HL-60/S4 (cell line): ENCODE measurements around the gene ACTL7B.
"Not testable (repeated sequence)": the region's sequence is repeated elsewhere in the genome, so short reads cannot be mapped to it uniquely, and the experiment has no call there.

ENCODE experiments used
- in situ Hi-C: fragments of 300-500 bp; cut with MboI; formaldehyde crosslinking; loops from 2 replicates; pipeline ENCODE4 v1.14.3; 2022; ENCODE audit warnings: low sequenced_read_pairs

The ACTL7B gene, protein sequence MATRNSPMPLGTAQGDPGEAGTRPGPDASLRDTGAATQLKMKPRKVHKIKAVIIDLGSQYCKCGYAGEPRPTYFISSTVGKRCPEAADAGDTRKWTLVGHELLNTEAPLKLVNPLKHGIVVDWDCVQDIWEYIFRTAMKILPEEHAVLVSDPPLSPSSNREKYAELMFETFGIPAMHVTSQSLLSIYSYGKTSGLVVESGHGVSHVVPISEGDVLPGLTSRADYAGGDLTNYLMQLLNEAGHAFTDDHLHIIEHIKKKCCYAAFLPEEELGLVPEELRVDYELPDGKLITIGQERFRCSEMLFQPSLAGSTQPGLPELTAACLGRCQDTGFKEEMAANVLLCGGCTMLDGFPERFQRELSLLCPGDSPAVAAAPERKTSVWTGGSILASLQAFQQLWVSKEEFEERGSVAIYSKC

DNA sequence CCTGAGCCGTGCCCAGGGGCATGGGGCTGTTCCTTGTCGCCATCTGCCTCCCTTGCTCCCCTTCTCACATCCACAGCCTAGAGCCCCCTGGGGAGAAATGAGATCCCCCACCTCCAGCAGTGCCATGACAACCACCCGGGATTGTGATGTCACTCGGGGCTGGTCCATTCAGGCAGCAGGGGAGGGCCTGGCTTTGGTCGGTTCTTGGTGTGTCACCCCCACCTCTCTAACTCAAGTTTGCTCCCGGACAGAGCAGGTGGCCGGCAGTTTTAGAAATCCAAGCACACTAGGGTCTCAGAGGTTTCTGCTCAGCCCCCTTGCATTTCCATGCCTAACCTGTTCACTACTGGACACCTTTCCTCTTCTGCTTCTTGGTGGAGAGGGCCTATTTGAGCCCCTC lies at the start of gene ACTL7B:
Gene ACTL7B (minus strand): TSS at position 99 of the 400 bp plus-strand sequence. CDS start 56 bp downstream, at position 43.
- in situ Hi-C loops = no loop called here

DNA sequence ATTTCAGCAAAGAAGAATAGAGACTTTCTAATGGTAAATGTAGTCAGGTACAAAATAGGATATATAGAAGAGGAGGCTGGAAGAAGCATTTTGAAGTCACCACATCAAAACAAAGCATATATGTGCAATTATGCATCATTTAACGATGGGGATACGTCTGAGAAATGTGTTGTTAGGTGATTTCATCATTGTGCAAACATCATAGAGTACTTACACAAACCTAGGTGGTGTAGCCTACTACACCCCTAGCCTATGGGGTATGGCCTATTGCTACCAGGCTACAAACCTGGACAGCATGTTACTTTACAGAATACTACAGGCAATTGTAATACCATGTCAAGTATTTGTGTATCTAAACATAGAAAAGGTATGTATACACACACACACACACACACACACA lies 49.7 kb upstream of the ACTL7B start:
- in situ Hi-C loops = no loop called here

DNA sequence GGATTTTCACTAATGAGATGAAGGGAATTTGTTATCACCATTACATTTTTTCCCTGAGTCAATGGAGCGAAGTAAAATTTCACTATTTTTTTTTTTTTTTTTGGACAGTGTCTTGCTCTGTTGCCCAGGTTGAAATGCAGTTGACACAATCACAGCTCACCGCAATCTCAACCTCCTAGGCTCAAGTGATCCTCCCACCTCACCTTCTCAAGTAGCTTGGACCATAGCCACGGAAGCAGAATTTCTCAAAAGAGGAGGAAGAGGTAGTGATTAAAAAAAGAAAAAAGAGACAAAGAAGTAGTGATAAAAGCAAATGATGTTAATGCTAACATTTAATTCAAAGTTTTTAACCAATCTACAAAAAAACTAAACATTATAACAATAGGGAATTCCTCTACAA lies 48.4 kb upstream of the ACTL7B start:
- in situ Hi-C loops = no loop called here

DNA sequence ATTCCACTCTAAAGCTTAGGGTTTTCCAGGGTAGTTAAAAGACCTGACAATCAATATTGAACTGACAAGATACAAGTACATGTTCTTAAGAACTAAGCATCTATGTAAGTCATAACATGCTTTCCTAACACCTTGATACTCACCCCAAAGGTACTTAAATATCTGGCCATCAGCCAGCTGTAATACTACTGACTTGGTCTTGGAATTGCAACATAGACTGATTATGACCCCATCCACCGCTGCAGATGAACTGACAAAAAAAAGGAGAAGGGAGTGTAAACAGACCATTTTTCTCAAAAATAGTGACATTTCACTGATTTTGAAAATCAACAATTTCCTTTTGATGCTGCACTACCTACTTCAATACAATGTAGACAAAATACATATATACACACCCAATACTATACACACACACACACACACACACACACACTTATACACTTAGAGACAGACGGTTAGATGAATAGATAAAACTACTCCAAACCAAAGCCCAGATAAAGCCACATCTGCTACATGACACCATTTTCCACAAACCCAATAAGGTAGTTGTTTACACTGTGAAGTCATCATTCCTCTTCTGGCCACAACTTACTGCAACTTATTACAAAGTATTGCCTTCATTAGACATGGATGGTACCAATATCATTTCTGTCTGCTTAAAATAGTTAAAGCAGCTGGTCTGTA lies 47.8 kb upstream of the ACTL7B start:
- in situ Hi-C loops = no loop called here

DNA sequence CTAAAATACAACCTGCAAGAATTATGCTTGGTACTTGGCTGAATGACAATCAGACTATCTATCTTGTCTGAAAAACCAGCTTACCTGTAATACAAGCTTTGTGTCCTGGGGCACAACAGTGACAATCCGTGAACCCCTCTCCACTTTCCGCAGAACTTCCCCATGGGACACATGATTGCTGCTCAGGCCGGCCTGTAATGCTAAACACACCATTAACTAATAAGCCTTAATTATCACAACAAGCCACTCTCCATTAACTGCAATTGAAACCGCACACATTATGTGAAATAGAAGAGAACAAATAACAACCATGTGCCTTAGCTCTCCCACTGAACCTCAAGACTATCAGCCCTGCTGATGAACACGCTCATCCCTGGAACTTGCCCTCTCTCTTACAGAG lies 44.4 kb upstream of the ACTL7B start:
- in situ Hi-C loops = no loop called here

DNA sequence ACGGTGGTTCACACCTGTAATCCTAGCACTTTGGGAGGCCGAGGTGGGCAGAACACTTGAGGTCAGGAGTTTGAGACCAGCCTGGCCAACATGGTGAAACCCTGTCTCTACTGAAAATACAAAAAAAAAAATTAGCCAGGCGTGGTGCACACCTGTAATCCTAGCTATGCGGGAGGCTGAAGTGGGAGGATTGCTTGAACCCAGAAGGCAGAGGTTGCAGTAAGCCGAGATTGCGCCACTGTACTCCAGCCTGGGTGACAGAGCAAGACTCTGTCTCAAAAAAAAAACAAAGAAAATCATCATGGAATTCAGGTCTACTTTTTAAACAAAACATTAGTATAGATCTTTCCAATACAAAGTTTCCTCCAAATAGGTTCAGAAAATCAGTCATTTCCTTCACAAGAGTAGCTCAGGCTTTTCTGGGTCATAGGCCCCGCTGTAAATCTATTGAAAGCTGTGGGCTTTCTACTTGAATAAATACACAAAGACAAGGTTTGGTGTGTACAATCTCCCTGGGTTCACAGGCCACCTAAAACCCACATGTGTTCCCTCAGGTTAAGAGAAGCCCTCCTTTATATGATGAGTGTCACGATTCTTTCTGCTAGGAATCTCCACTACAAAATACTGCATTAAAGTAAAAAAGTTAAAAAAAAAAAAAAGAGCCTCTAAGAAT lies 43.4 kb upstream of the ACTL7B start:
- in situ Hi-C loops = not testable (repeated sequence)

DNA sequence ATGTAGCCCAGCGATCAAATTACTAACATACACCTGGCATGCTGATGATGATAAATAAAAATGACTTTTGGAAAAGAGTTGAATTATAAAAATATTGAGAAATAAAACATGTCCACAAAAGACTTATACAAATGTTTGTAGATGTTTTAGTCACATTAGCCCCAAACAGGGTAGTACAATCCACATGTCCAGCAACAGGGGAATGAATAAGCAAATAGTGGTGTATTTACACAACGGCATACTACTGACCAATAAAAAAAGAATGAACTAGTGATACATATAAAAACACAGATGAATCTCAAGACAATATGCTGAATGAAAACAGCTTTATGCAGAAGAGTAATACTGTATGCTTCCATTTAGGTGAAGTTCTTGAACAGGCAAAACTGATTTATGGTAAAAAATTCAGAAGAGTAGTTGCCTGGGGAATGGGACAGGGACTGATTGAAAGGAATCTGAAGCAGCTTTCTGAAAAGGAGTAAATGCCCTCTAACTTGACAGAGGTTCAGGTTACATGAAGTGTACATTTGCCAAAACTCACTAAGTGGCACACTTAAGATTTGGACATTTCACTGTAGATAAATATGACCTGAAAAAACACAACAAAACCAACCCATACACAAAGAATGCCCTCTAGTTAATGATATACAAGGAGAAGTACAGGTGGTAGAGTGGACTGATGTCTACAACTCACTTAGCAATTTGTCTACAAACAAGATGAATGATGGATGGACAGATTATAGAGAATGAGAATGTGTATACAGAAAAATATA lies 41.7 kb upstream of the ACTL7B start:
- in situ Hi-C loops = no loop called here

DNA sequence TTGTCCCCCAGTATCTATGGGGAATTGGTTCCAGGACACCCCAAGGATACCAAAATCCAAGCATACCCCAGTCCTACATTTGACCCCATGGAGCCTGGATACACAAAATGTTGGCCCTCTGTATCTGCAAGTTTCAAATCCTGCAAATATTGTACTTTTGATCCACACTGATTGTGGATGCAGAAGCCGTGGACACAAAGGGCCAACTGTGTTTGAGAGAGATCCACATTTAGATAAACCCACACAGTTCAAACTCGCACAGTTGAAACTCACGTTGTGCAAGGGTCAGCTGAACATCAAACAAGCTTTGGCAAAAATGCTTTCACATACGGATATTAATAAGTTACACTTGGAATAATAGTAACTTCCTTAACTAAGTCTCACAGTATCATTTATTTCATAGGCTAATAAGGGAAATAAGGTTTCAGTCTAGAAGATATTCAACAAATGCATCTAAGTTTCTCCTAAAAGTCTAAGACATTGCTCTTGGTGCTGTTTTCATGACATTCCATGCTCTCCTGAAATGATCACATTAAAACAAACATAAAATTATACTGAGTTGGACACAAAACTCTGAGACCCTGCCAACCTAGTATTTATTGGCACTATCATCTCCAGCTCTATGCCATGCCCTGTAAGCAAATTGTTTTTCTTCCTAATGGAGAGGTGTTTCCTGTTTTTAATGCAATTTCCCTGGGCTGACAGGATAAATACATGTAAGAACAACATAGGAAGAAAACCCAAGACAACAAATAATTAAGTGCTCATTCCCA lies 38.6 kb upstream of the ACTL7B start:
- in situ Hi-C loops = no loop called here

DNA sequence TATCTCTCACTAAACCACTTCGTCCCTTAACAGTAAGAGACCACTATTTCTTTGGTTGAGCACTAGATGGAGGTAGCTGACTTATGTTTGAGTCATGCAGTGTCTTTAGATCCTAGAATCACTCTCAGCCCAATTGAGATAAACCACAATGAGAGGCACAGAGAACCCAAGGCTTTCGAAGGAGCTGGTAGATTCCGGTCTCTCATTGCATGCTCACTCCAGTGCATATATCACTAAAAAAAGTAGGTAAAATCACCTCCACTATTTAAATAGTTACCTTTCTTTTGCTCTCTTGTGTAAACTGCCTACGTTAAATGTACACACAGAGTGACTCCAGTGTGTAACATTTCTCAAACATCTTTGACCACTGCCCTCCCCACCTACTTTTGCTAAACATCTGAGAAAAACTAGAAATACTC lies 33.9 kb upstream of the ACTL7B start:
- in situ Hi-C loops = no loop called here

DNA sequence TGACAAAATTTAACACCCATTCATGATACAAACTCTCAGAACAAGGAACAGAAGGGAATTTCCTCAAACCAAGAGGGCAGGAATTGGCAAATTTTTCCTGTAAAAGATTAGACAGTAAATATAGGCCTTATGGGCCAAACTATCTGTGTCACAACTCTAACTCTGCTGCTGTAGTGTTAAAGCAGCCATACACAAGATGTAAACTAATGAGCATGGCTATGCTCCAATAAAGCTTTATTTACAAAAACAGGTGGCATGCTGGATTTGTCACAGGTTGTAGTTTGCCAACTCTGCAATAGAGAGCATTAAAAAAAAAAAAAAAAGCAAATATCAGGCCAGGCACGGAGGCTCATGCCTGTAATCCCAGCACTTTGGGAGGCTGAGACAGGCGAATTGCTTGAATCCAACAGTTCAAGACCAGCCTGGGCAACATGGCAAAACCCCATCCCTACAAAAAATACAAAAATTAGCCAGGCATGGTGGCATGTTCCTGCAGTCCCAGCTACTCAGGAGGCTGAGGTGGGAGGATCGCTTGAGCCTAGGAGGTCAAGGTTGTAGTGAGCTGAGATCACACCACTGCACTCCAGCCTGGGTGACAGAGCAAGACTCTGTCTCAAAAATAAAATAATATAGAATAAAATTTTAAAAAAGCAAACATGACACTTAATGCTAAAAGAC lies 30.9 kb upstream of the ACTL7B start:
- in situ Hi-C loops = not testable (repeated sequence)

DNA sequence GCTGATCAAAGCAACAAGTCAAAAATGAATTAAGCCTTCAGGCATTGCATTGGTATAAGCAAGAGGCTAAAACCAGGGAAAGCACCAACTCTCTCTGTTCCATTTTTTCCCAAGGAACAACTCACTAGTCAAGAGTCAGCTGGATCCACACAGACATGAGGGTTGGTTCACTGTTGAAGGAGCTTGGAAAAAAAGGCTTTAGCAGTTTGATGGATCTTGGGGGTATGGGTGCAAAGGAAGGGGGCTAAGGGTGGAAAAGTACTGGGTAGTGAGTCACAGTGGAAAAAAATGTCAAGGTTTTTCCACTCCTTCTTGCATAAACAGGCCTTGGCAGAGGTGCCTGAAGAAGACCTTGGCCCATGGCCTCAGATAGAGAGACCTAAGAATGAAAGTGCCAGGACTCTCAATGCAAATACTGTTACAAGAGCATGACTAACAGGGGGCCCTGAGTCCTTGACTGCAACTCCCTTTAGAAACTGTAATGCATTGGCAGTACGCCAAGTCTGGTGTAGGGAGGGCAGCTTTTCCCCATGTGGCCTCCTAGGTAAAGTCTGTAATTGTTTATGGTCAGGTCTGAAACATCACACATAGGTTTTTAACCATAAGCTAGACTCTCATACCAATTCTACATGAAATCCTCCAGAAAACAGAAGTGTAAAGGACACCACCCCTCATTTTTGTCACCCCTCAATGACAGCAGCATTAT lies 30.0 kb upstream of the ACTL7B start:
- in situ Hi-C loops = no loop called here

DNA sequence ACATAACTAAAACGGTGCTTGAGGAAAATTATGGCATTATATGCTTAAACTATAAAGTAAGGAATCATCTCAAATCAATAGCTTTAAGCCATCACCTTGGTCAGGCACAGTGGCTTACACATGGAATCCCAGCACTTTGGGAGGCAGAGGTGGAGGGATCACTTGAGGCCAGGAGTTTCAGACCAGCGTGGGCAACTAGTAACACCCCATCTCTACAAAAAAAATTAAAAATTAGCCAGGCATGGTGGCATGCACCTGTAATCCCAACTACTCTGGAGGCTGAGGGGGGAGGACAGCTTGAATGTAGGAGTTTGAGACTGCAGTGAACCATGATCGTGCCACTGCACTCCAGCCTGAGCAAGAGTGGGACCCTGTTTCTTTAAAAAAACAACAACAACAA lies 28.9 kb upstream of the ACTL7B start:
- in situ Hi-C loops = no loop called here

DNA sequence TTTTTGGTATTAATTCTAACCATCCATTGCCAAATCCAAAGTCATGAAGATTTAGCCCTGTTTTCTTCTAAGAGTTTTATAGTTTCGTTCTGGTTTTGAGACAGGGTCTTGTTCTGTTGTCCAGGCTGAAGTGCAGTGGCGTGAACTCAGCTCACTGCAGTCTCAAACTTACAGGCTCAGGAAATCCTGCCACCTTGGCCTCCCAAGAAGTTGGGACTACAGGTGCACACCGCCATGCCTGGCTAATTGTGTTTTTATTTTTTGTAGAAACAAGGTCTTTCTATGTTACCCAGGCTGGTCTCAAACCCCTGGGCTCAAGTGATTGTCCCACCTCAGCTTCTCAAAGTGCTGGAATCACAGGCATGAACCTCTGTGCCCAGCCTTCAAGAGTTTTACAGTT lies 27.3 kb upstream of the ACTL7B start:
- in situ Hi-C loops = no loop called here

DNA sequence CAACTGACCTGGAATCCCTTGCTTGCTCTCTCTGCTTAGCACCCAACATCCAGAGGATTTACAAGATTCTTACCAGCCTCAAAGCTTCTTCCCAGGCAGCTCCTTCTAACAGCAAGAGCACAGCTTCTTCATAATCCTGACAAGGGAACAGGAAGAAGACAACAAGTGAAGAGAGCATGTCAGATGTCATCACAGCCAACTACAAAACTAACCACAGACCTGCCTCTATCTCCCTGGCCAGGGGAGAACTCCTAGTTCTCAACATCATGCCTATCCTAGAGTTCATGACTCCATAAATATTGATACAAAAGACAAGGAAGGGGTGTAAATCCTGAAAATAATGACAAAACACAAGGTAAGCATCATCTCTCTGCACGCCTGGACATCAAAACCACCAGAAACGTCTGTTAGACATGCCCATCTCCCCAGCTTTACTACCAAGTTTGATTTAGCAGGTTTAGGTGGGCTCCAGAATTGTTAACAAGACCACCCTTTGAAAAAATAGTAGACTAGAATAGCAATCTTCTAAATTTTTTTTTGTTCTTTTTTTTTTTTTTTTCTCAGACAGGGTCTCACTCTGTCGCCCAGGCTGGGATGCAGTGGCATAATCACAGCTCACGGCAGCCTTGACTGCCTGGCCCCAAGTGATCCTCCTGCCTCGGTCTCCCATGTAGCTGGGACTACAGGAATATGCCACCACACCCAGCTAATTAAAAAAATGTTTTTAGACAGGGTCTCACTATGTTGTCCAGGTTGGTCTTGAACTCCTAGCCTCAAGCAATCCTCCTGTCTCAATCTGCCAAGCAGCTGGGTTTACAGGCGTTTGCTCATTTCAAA lies 26.5 kb upstream of the ACTL7B start:
- in situ Hi-C loops = no loop called here

DNA sequence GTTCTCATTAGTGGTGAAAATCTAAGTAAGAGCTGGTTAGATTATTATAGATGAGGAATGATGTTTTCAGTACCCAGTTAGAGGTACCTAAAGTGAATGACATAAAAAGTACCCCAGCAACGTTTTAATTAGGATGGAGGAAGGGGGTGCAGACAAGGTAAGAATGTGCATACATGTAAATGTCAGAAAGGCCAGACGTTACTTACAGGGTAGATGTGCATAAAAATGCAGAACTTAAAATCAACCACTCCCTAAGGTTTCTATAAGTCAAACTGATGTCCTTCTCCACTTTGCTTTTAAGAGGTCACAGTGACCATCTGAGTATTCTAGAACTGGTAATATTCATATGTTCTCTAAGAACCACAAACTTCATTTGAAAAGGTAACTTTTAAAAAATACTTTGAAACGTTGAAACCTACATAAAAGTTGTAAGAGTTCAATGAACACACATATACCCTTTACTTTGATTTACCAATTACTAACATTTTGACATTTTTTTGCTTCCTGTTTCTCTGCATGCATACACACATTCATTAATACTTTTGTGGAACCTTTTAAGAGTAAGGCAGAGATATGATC lies 25.0 kb upstream of the ACTL7B start:
- in situ Hi-C loops = no loop called here

DNA sequence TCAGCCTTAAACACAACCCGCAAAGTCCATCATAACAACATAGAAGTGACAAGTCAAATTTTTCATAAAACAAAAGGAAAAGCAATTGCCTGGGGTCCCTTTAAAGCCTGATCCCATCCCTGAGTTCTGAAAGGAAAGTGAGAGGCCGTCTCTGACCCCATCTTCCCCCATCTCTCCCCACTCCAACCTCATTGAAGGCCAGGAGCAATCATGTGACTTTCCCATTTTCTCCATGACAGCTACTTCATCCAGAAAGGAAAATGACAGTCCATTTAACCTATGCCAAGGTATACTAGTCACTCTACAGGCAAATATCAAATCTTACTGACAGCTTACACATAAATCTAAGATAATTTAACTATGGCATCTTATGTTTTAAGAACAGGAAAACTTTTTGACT lies 21.7 kb upstream of the ACTL7B start:
- in situ Hi-C loops = no loop called here

DNA sequence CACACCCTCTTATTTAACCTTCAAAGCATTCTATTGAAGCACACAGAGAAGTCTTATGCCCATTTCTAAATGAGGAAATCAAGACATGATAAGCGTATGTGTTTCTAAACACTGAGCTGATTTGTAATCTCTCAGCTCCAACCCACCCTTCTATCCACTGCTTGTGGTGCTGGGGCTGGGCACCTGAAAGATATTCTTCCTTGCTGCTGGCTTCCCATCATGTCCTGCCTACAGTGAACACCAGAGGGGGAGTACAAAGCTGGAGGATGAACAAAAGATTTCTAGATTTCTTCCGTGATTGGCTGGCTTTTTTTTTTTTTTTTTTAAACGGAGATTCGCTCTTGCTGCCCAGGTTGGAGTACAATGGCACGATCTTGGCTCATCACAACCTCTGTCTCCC lies 20.6 kb upstream of the ACTL7B start:
- in situ Hi-C loops = no loop called here
